Mononuclear cell (primary cell): ENCODE data around the gene PIGU. TPM values are rescaled to one million over a fixed set of nuclear protein-coding genes. Genes with fewer than 3 reads are reported as not detected.

Experiments
- H3K27me3 ChIP-seq: 2 replicates; pipeline ENCODE4 v1.6.0; 2011; ENCODE audit warnings: low read length, control low read depth; ENCODE audit not compliant: insufficient read depth
- H3K4me1 ChIP-seq: 2 replicates; pipeline ENCODE4 v1.5.1; 2011; ENCODE audit warnings: mild to moderate bottlenecking, low read length, control low read depth; ENCODE audit not compliant: insufficient read depth
- H3K4me3 ChIP-seq: 2 replicates; pipeline ENCODE4 v1.5.1; 2011; ENCODE audit warnings: mild to moderate bottlenecking, low read length, moderate library complexity
- H3K9me3 ChIP-seq: 2 replicates; pipeline ENCODE4 v1.5.1; 2011; ENCODE audit warnings: low read depth, mild to moderate bottlenecking, control low read depth, low read length
- total RNA-seq: library from RNA; depleted of rRNA; stranded (reverse); fragments of >200 nt; gene quantifications from one replicate; pipeline ENCODE4 v1.2.3, GENCODE V29; 2012

Gene PIGU
- total RNA-seq, 1 donor: 4.3 TPM

DNA sequence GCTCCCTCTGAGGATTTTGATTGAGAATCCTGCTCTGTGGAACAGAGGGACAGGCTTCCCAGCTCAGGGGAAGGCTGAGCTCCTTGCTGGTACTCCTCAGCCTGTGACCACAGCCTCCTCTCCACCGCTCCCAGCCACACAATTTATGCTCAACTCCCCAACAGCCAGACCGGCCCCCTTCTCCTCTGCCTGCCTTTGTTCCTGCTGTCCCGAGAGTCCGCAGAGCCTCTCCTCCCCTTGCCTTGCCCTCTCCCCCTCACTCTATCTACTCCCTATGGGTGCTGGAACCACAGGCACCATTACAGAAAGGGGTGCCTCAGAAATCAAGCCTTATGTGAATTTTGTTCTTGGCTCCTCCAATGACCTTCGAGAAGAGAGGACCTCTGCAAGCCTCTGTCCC is 102.5 kb downstream of the PIGU start:
- H3K4me1 ChIP-seq: peaks cover 14% of the 10 kb centered on the region
- no peak overlapping the region for H3K4me3 ChIP-seq
- no peaks in the 10 kb centered on the region for H3K9me3 ChIP-seq
- H3K27me3 ChIP-seq: no peaks in the 10 kb centered on the region

GRCh38 chr20:34573541-34574300 is 103.2 kb downstream of the PIGU start:
- H3K4me3 ChIP-seq: no peak overlapping the region

DNA sequence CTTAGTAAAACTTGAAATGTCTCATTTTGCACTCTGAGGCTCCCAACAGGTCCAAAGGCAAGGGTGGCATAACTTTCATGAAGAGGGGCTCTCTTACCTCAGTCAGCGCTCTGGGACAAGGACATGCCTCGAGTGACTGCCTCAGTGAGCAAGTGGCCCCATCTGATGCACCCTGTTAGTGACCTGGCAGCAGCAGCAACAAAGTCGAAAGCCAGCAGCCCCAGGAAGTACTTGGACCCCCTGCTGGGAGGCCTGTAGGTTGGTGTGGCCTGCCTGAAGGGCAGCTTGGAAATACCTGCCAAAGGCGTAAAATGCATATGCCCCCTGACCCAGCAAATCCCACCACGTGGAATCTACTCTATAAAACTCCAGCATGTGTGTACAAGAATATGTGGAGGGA is 105.1 kb downstream of the PIGU start:
- Histone ChIP-seq H3K4me3 (no peak overlapping the region), H3K9me3 (no peaks in the 10 kb centered on the region), H3K4me1 (peaks cover 8% of the 10 kb centered on the region), H3K27me3 (no peaks in the 10 kb centered on the region)

More at GRCh38 chr20:34573541-34574300, 103.2 kb downstream of the PIGU start:
- no peaks in the 10 kb centered on the region for H3K27me3 ChIP-seq
- no peaks in the 10 kb centered on the region for H3K9me3 ChIP-seq
- peaks cover 13% of the 10 kb centered on the region for H3K4me1 ChIP-seq

GRCh38 chr20:34570859-34571306 is 106.0 kb downstream of the PIGU start:
- Histone ChIP-seq H3K4me3 (no peak overlapping the region), H3K27me3 (no peaks in the 10 kb centered on the region), H3K9me3 (no peaks in the 10 kb centered on the region), H3K4me1 (peaks cover 8% of the 10 kb centered on the region)

- peaks cover 8% of the 10 kb centered on the region for H3K4me1 ChIP-seq
- no peaks in the 10 kb centered on the region for H3K9me3 ChIP-seq
Observed at GRCh38 chr20:34569598-34569997, 107.3 kb downstream of the PIGU start.

DNA sequence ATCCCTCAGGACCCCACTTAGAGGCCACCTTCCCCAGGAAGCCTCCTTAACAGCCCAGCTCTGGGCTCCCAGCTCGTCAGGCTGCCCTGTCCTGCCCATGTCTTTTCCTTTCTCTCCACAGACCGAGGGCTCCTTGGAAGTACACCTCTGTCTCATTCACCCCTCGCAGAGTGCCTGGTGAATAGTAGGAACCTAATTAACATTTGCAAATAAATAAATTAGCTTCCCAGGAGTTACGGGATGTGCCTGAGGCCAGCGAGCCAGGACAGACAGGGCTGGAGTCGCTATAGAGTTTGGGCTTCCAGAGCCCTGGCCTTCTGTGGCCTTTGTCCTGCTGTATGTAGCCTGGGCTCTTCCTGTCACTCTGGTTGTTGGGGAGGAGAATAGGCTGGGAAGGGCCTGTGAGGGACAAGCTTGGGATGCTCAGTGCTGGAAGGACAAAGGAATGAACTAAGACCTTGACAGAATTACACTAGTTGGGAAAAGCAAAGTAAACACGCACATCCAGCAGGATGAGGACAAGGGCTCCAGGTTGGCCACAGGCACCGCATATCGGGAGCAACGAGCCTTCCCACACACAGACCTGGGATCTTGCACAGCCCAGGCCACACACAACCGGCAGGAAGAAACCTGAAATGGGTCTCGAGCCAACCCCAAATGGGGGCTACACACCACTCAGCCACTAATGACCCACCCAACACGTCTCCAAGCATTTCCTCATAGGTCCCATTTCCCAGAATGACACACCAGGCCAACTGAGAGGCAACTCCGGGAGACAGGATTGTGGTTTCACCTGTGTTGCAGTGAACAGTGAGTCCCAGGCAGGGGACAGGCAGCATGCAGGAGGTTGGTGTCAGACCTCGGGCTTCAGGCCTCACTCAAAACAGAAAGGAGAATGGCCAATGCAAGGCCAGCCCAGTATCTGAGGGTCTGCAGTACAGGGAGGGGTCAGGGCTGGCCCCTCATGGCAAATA is 108.7 kb downstream of the PIGU start:
- H3K4me3 ChIP-seq: no peak overlapping the region
- peaks cover 8% of the 10 kb centered on the region for H3K4me1 ChIP-seq
- H3K9me3 ChIP-seq: no peaks in the 10 kb centered on the region
- no peaks in the 10 kb centered on the region for H3K27me3 ChIP-seq

More at GRCh38 chr20:34569598-34569997, 107.3 kb downstream of the PIGU start:
- no peak overlapping the region for H3K4me3 ChIP-seq
- H3K27me3 ChIP-seq: no peaks in the 10 kb centered on the region

DNA sequence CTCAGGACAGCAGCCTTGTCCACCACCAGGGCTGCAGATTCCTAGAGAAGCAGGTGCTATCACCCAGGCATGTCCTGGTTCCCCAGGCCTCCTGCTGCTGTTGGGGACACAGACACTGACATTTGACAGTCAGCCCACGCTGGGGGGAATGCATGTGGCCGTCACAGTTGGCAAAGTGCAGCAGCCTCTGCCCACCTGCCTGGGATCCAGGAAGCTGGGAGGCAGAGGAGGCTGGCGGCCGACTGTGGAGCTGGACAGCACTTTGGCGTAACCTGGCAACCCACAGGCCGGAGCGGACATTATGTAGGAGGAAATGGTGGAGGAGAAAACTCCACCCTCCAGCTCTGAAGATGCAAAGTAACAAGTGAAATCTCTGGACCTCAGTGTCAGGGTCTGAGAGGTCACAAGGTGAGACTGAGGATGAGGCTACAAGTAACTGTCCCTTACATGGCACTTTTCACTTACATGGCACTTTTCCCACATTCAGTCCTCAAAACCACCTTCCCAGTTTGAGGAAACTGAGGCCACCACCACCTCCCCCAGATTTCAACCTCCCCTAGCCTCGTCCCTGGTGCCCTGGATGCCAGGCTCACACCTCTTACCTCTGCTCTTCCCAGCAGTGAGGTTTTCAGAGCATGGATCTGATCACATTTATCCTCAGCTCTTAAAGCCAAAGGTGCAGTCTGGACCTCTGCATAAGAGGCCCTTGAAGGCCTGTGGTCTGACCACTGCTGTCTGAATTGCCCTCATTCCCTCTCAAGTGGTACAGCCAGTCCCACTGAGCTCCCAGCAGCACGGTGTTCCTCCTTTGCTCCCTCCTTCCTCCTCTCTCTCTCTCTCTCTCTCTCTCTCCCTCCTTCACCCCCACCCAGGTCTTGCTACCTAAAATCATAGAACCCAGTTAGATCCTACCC is 109.7 kb downstream of the PIGU start:
- Histone ChIP-seq H3K9me3 (no peaks in the 10 kb centered on the region), H3K27me3 (no peaks in the 10 kb centered on the region), H3K4me1 (peaks cover 8% of the 10 kb centered on the region), H3K4me3 (no peak overlapping the region)

- H3K4me1 ChIP-seq: no peaks in the 10 kb centered on the region
- H3K9me3 ChIP-seq: no peaks in the 10 kb centered on the region
- no peaks in the 10 kb centered on the region for H3K27me3 ChIP-seq
- H3K4me3 ChIP-seq: no peak overlapping the region
Observed at GRCh38 chr20:34564833-34565232, 112.1 kb downstream of the PIGU start.

DNA sequence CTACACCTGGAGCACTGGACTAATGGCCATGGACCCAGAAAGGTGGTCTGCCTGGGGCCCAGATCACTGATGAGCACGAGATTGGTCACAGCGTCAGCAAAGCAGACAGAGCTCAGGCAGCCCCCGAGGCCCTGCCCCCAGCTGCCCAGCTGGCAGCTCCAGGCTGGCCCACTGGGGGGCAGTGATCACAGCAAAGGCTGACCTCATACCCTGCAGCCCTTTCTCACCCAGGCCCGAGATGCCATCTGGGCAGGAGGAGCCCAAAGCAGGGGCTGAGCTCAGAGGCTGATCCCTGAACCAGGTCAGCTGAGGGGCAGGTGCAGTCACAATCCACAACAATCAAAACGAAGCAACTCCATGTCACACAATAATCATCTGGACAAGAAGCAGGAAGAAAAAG is 114.3 kb downstream of the PIGU start:
- H3K9me3 ChIP-seq: no peaks in the 10 kb centered on the region
- peaks cover 6% of the 10 kb centered on the region for H3K4me1 ChIP-seq
- no peak overlapping the region for H3K4me3 ChIP-seq
- H3K27me3 ChIP-seq: no peaks in the 10 kb centered on the region

DNA sequence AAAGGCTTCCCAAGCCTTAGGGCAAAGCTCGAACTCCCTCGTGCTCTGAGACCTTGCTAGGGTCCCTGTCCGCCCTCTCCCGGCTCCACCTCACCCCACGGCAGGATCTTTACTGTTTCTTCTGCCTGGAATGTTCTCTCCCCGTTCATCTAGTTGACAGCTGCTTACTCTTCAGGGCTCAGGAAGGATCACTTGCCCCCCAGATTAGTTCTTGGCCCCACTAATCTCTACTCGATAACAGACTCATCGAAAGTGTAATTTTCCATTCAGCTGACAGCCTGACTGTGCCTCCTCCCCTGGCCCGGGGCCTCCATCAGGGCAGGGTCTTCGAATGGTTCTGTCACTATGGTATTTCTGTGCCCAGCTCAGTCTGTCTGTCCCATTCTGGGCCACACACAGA is 115.2 kb downstream of the PIGU start:
- Histone ChIP-seq H3K4me3 (no peak overlapping the region), H3K27me3 (no peaks in the 10 kb centered on the region), H3K9me3 (no peaks in the 10 kb centered on the region), H3K4me1 (peaks cover 9% of the 10 kb centered on the region)

DNA sequence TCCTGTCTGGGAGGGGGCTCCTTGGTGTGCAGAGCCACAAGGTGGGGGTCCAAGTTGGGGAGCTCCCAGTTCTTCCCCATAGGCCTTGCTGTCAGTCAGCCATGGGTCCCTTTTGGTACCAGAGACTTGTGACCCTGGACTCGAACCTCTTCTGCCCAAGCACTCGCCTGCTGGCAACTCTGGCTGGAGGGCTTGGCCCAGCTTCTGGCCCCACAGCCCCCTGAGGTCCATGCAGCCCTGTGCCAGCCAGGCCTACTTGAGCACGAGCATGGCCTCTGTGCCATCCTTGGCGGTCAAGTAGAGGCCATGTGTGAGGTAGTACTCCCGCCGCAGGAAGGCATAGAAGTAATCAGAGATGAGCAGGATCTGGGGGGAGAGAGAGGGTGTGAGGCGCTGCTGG is 116.3 kb downstream of the PIGU start:
- Histone ChIP-seq H3K4me1 (peaks cover 9% of the 10 kb centered on the region), H3K27me3 (no peaks in the 10 kb centered on the region), H3K9me3 (no peaks in the 10 kb centered on the region), H3K4me3 (no peak overlapping the region)

DNA sequence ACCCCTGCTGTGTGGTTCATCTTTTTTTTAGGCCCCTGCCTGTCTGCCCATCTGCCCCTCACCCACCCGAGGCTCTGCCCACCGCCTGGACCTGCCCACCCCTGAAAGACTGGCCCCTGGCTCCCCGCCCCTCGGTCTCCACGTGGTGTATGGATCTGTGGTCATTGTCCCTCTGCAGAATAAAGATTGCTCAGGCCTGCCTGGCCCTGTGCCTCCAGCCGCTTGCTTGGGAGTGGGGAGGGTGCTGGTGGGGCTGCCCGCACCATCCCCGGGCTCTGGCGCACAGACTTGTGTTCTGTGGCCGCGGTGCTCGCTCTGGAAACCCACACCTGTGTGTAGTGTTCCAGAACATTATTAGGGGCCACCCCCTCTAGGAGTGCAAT is 116.8 kb downstream of the PIGU start:
- peaks cover 9% of the 10 kb centered on the region for H3K4me1 ChIP-seq
- no peaks in the 10 kb centered on the region for H3K27me3 ChIP-seq
- no peak overlapping the region for H3K4me3 ChIP-seq
- no peaks in the 10 kb centered on the region for H3K9me3 ChIP-seq

DNA sequence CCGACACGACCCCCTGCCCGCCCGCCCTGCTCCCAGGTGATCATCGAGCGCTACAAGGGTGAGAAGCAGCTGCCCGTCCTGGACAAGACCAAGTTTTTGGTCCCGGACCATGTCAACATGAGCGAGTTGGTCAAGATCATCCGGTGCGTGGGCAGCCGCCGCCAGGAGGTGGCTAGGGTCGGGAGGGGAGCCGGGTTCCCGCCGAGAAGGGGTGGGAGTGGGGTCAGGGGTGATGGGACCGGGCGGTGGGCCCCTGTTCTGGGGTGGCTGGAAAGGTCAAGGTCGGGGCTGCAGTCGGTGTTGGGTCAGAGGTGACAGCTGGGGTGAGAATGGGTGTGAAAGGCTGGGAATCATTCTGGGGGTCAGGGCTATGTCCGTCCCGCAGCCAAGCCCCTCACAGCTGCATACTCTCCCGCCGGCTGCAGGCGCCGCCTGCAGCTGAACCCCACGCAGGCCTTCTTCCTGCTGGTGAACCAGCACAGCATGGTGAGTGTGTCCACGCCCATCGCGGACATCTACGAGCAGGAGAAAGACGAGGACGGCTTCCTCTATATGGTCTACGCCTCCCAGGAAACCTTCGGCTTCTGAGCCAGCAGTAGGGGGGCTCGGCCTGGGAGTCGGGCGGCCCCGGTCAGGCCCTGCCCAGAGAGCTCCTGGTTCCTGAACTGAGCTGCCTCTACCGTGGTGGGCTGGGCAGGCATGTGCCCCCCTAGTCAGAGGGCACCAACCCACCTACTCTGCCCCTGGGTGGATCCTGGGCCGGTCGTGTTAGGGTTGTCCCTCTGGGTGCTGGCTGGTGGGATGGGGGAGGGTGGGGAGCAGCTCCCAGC is 117.4 kb downstream of the PIGU start:
- no peaks in the 10 kb centered on the region for H3K27me3 ChIP-seq
- H3K9me3 ChIP-seq: no peaks in the 10 kb centered on the region
- H3K4me3 ChIP-seq: no peak overlapping the region

More for the DNA sequence above, 117.4 kb downstream of the PIGU start:
- H3K4me1 ChIP-seq: peaks cover 9% of the 10 kb centered on the region
